ENCODE results near the gene MYL1. TPM values are rescaled to one million over a fixed set of nuclear protein-coding genes. Genes with fewer than 3 reads are reported as not detected.

Gene MYL1
- total RNA-seq (2022; extraction: Qiagen RNA extraction; ENCODE audit: low read depth): not detected in 5 replicates

GRCh38 chr2:210315015-210315788 lies at the start of gene MYL1:
Gene MYL1, minus strand, starts transcription at chr2:210315174. Its CDS starts 132 bp downstream, at chr2:210315042.

Other genes with a start within 250 kb of the MYL1 start
- gene KANSL1L, start 143.8 kb downstream of the MYL1 start, total RNA-seq (2022; extraction: Qiagen RNA extraction; ENCODE audit: low read depth): 0.17 to 0.90 TPM (median 0.62 TPM) in 5 replicates
- 0.11 to 0.24 TPM in 2 of 5 replicates, not detected in the others for gene ACADL, start 89.7 kb downstream of the MYL1 start, total RNA-seq (2022; extraction: Qiagen RNA extraction; ENCODE audit: low read depth)
- gene LANCL1, start 161.6 kb upstream of the MYL1 start, total RNA-seq (2022; extraction: Qiagen RNA extraction; ENCODE audit: low read depth): 17.1 to 31.1 TPM (median 24.9 TPM) in 5 replicates
- gene CPS1, start 241.4 kb upstream of the MYL1 start, total RNA-seq (2022; extraction: Qiagen RNA extraction; ENCODE audit: low read depth): 7.5 to 12.3 TPM (median 10.7 TPM) in 5 replicates